Neural progenitor cell (in vitro differentiated cells): ENCODE measurements around the gene RIOK2. TPM values are rescaled to one million over a fixed set of nuclear protein-coding genes. Genes with fewer than 3 reads are reported as not detected.

ENCODE experiments used
- DNase-seq: peaks from one replicate; pipeline ENCODE4 v3.0.0-alpha.2; 2016; ENCODE audit warnings: low spot score
- H2AFZ ChIP-seq: fragments of 200-600 bp; sonication (generic); replicated peaks from 2 replicates; pipeline ENCODE4 v1.6.1; 2016; ENCODE audit warnings: antibody characterized with exemption
- H3F3A ChIP-seq: fragments of 200-600 bp; sonication (generic); 2 replicates; pipeline ENCODE4 v1.6.1; 2016; ENCODE audit warnings: antibody characterized with exemption, low read depth
- H3K27ac ChIP-seq: fragments of 200-600 bp; sonication (generic); 2 replicates; pipeline ENCODE4 v1.5.1; 2016; ENCODE audit warnings: mild to moderate bottlenecking
- H3K27me3 ChIP-seq: fragments of 200-600 bp; sonication (generic); 2 replicates; pipeline ENCODE4 v1.6.1; 2016; ENCODE audit warnings: mild to moderate bottlenecking, moderate library complexity
- H3K36me3 ChIP-seq: fragments of 200-600 bp; sonication (generic); 2 replicates; pipeline ENCODE4 v1.5.1; 2016
- H3K4me1 ChIP-seq: fragments of 200-600 bp; sonication (generic); 2 replicates; pipeline ENCODE4 v1.6.1; 2016; ENCODE audit warnings: mixed run types
- H3K4me2 ChIP-seq: fragments of 200-600 bp; sonication (generic); 2 replicates; pipeline ENCODE4 v1.6.1; 2016
- H3K4me3 ChIP-seq: fragments of 200-600 bp; sonication (generic); 2 replicates; pipeline ENCODE4 v1.5.1; 2016
- H3K79me2 ChIP-seq: fragments of 200-600 bp; sonication (generic); 2 replicates; pipeline ENCODE4 v1.6.1; 2016; ENCODE audit warnings: low read depth
- H3K9ac ChIP-seq: fragments of 200-600 bp; sonication (generic); 2 replicates; pipeline ENCODE4 v1.6.1; 2016
- H3K9me3 ChIP-seq: fragments of 200-600 bp; sonication (generic); 2 replicates; pipeline ENCODE4 v1.5.1; 2016; ENCODE audit warnings: low read depth
- H4K20me1 ChIP-seq: fragments of 200-600 bp; sonication (generic); 2 replicates; pipeline ENCODE4 v1.6.1; 2016; ENCODE audit warnings: low read depth
- H3K27ac Mint-ChIP-seq: 3 replicates; pipeline ENCODE4 v1.8.0; 2021; ENCODE audit warnings: mixed read lengths
- H3K27me3 Mint-ChIP-seq: 2 replicates; pipeline ENCODE4 v1.8.0; 2022; ENCODE audit warnings: low read depth, mild to moderate bottlenecking, inconsistent platforms, moderate library complexity, mixed read lengths; ENCODE audit not compliant: insufficient read depth
- H3K36me3 Mint-ChIP-seq: 3 replicates; pipeline ENCODE4 v1.8.0; 2021; ENCODE audit warnings: mixed read lengths
- H3K4me1 Mint-ChIP-seq: 3 replicates; pipeline ENCODE4 v1.8.0; 2021; ENCODE audit warnings: mixed read lengths
- H3K4me3 Mint-ChIP-seq: 3 replicates; pipeline ENCODE4 v1.8.0; 2021; ENCODE audit warnings: mild to moderate bottlenecking, moderate library complexity, mixed read lengths
- H3K9me3 Mint-ChIP-seq: 3 replicates; pipeline ENCODE4 v1.8.0; 2020; ENCODE audit warnings: mixed read lengths
- EZH2 ChIP-seq: fragments of 200-600 bp; sonication (generic); IDR thresholded peaks from 2 replicates; pipeline ENCODE4 v1.6.1; 2017; ENCODE audit warnings: antibody characterized with exemption, mild to moderate bottlenecking, moderate library complexity
- EZH2phosphoT487 ChIP-seq: fragments of 200-600 bp; sonication (generic); IDR thresholded peaks from 2 replicates; pipeline ENCODE4 v1.6.1; 2017; ENCODE audit warnings: antibody characterized with exemption
- total RNA-seq: library from RNA; depleted of rRNA; stranded (reverse); fragments of >200 nt; gene quantifications from 2 replicates; pipeline ENCODE4 v1.2.3, GENCODE V29; 2015; ENCODE audit warnings: low replicate concordance
- TF ChIP-seq, protein P1 (sequence below): fragments of 200-600 bp; sonication (generic); IDR thresholded peaks from 2 replicates; pipeline ENCODE4 v1.5.1; 2017; ENCODE audit warnings: antibody characterized with exemption, mild to moderate bottlenecking

RIOK2 gene
- total RNA-seq, 1 donor from 2014 or later, result 33.1 TPM

DNA sequence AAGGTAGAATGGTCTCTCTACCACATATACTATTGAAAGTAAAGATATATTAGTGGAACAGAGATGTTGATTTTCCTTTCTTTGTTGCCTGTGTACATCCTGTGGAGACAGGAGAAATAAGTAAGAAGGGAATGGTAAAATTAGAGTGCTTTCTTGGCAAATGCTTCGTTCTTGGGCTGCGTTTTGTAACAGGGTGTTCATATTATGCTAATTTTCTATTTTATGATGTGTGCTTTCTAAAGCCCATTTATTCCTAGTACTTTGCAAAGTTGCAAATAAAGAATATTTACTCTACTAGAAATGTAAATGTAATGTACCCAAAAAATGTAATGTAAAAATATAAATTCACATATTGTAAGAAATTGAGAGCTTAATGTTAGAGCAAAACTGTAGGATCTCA, 40.5 kb upstream of the RIOK2 start:
- no peak overlapping the region for H2AFZ ChIP-seq
- H3K4me3 ChIP-seq, result no peak overlapping the region
- H3F3A ChIP-seq, result no peaks in the 10 kb centered on the region
- H3K4me1 Mint-ChIP-seq, result no peaks in the 10 kb centered on the region
- TF ChIP-seq EZH2, result no peak
- H3K4me3 Mint-ChIP-seq, result no peak overlapping the region
- no peak overlapping the region for H3K9ac ChIP-seq
- H3K9me3 ChIP-seq, result no peaks in the 10 kb centered on the region
- peaks cover 2% of the 10 kb centered on the region for H3K9me3 Mint-ChIP-seq
- no peak overlapping the region for H3K27ac Mint-ChIP-seq
- no peaks in the 10 kb centered on the region for H3K36me3 ChIP-seq
- H3K4me1 ChIP-seq, result no peaks in the 10 kb centered on the region
- no peaks in the 10 kb centered on the region for H3K79me2 ChIP-seq
- no peak overlapping the region for H3K27ac ChIP-seq
- H4K20me1 ChIP-seq, result no peaks in the 10 kb centered on the region
- H3K27me3 Mint-ChIP-seq, result no peaks in the 10 kb centered on the region
- no peaks in the 10 kb centered on the region for H3K36me3 Mint-ChIP-seq
- H3K4me2 ChIP-seq, result no peak overlapping the region
- DNase-seq, result no peak
- no peaks in the 10 kb centered on the region for H3K27me3 ChIP-seq

DNA sequence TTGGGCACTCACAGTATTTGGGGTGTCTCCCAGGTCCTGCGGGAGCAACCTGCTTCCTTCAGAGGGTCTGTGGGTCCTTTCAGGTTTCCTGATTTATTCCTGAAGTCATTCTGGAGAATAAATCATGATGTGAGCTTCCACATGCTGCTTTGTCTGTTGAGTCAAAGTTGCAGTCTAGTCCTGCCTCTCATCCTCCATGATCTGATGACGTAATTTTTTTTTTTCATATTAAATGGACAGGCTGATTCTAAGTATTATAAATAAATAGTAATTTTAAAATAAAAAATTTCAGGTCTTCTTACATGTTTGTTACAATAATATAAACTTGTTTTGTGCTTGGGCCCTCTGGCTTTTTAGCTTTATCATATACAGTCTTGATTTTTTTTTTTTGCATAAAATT, 26.3 kb upstream of the RIOK2 start:
- Mint-ChIP-seq H3K4me1 (no peaks in the 10 kb centered on the region), H3K36me3 (peaks cover 2% of the 10 kb centered on the region), H3K4me3 (no peak overlapping the region), H3K27ac (no peak overlapping the region), H3K9me3 (peaks cover 10% of the 10 kb centered on the region), H3K27me3 (no peaks in the 10 kb centered on the region)
- H3K4me3 ChIP-seq, result no peak overlapping the region
- H3K27ac ChIP-seq, result no peak overlapping the region
- no peak overlapping the region for H3K9ac ChIP-seq
- no peaks in the 10 kb centered on the region for H3K4me1 ChIP-seq
- no peaks in the 10 kb centered on the region for H3K27me3 ChIP-seq
- DNase-seq, result no peak
- no peaks in the 10 kb centered on the region for H4K20me1 ChIP-seq
- no peaks in the 10 kb centered on the region for H3K36me3 ChIP-seq
- peaks cover 5% of the 10 kb centered on the region for H3K9me3 ChIP-seq
- no peak overlapping the region for H3K4me2 ChIP-seq
- no peak overlapping the region for H2AFZ ChIP-seq
- no peaks in the 10 kb centered on the region for H3F3A ChIP-seq
- H3K79me2 ChIP-seq, result no peaks in the 10 kb centered on the region
- TF ChIP-seq, protein P1, sequence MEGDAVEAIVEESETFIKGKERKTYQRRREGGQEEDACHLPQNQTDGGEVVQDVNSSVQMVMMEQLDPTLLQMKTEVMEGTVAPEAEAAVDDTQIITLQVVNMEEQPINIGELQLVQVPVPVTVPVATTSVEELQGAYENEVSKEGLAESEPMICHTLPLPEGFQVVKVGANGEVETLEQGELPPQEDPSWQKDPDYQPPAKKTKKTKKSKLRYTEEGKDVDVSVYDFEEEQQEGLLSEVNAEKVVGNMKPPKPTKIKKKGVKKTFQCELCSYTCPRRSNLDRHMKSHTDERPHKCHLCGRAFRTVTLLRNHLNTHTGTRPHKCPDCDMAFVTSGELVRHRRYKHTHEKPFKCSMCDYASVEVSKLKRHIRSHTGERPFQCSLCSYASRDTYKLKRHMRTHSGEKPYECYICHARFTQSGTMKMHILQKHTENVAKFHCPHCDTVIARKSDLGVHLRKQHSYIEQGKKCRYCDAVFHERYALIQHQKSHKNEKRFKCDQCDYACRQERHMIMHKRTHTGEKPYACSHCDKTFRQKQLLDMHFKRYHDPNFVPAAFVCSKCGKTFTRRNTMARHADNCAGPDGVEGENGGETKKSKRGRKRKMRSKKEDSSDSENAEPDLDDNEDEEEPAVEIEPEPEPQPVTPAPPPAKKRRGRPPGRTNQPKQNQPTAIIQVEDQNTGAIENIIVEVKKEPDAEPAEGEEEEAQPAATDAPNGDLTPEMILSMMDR, result no peak
- TF ChIP-seq EZH2phosphoT487 (no peak), EZH2 (no peak)

DNA sequence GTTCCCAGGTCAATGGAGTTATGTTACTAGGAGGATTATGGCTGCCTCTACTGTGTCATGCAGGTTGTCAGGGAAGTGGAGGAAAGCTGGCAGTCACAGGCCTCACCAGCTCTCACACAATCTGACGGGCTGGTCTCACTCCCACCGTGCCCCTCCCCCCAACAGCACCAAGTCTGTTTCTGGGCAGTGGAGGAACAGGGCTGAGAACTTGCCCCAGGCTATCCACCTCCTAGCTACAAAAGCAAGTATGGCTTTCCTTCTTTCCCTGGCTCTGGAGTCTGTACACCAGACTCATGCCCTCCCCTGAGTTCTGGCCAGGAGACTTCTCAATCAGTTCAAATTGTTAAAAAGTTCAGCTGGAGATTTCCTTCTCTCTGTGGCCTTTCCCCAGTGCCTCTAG, 25.7 kb upstream of the RIOK2 start:
- no peaks in the 10 kb centered on the region for H4K20me1 ChIP-seq
- H3K27me3 Mint-ChIP-seq, result no peaks in the 10 kb centered on the region
- no peaks in the 10 kb centered on the region for H3F3A ChIP-seq
- H3K36me3 ChIP-seq, result no peaks in the 10 kb centered on the region
- DNase-seq, result no peak
- no peak overlapping the region for H3K4me3 ChIP-seq
- TF ChIP-seq EZH2phosphoT487, result no peak
- TF ChIP-seq, protein P1, result no peak
- TF ChIP-seq EZH2, result no peak
- H3K27ac ChIP-seq, result no peak overlapping the region
- H3K4me1 Mint-ChIP-seq, result no peaks in the 10 kb centered on the region
- H3K9me3 Mint-ChIP-seq, result peaks cover 8% of the 10 kb centered on the region
- no peak overlapping the region for H3K4me2 ChIP-seq
- no peaks in the 10 kb centered on the region for H3K27me3 ChIP-seq
- H3K79me2 ChIP-seq, result no peaks in the 10 kb centered on the region
- no peak overlapping the region for H2AFZ ChIP-seq
- no peaks in the 10 kb centered on the region for H3K4me1 ChIP-seq
- no peak overlapping the region for H3K9ac ChIP-seq
- peaks cover 5% of the 10 kb centered on the region for H3K9me3 ChIP-seq
- no peak overlapping the region for H3K4me3 Mint-ChIP-seq
- H3K36me3 Mint-ChIP-seq, result no peaks in the 10 kb centered on the region
- H3K27ac Mint-ChIP-seq, result no peak overlapping the region

DNA sequence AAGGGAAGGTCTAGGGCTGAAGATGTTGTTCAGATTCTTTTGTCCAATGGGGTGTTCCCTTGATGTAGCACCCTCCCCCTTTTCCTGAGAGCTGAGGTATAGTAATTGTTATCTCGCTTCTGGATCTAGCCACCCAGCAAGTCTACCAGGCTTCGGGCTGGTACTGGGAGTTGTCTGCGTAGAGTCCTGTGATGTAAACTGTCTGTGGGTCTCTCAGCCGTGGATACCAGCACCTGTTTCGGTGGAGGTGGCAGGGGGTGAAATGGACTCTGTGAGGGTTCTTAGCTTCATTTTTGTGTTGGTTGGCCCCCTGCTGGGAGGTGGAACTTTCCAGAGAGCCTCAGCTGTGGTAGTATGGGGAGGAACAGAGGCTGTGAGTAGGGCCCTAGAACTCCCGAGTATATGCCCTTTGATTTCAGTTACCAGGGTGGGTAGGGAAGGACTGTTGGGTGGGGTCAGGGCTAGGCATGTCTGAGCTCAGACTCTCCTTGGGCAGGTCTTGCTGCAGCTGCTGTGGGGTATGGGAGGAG, 25.2 kb upstream of the RIOK2 start:
- no peak overlapping the region for H3K4me2 ChIP-seq
- DNase-seq, result no peak
- H3K79me2 ChIP-seq, result no peaks in the 10 kb centered on the region
- H3F3A ChIP-seq, result no peaks in the 10 kb centered on the region
- H3K4me3 Mint-ChIP-seq, result no peak overlapping the region
- H2AFZ ChIP-seq, result no peak overlapping the region
- no peaks in the 10 kb centered on the region for H4K20me1 ChIP-seq
- TF ChIP-seq EZH2 (no peak), EZH2phosphoT487 (no peak)
- TF ChIP-seq, protein P1, result no peak
- no peak overlapping the region for H3K27ac Mint-ChIP-seq
- no peaks in the 10 kb centered on the region for H3K27me3 ChIP-seq
- no peaks in the 10 kb centered on the region for H3K4me1 ChIP-seq
- no peaks in the 10 kb centered on the region for H3K27me3 Mint-ChIP-seq
- no peaks in the 10 kb centered on the region for H3K36me3 ChIP-seq
- no peaks in the 10 kb centered on the region for H3K4me1 Mint-ChIP-seq
- H3K4me3 ChIP-seq, result no peak overlapping the region
- peaks cover 6% of the 10 kb centered on the region for H3K9me3 Mint-ChIP-seq
- H3K27ac ChIP-seq, result no peak overlapping the region
- H3K9me3 ChIP-seq, result peaks cover 5% of the 10 kb centered on the region
- H3K9ac ChIP-seq, result no peak overlapping the region
- no peaks in the 10 kb centered on the region for H3K36me3 Mint-ChIP-seq
